GM21447 (cell line): ENCODE measurements around the gene BARX1.
"Not testable (repeated sequence)": the region's sequence is repeated elsewhere in the genome, so short reads cannot be mapped to it uniquely, and the experiment has no call there.

Experiments used
- ATAC-seq: cut with Tn5 transposase; IDR thresholded peaks from one replicate; pipeline ENCODE4 v1.9.1; 2021; ENCODE audit not compliant: unreplicated experiment

BARX1 gene

GRCh38 chr9:93955111-93955980 lies at the start of gene BARX1:
Gene BARX1, minus strand, starts transcription at chr9:93955355. Its CDS starts 209 bp downstream, at chr9:93955146.
- ATAC-seq = no peak

GRCh38 chr9:94002316-94003140 lies 47.4 kb upstream of the BARX1 start:
- ATAC-seq = no peak

GRCh38 chr9:93996863-93997262 lies 41.7 kb upstream of the BARX1 start:
- ATAC-seq = no peak

GRCh38 chr9:93996367-93996766 lies 41.2 kb upstream of the BARX1 start:
- ATAC-seq = no peak

GRCh38 chr9:93994545-93994944 lies 39.4 kb upstream of the BARX1 start:
- no peak for ATAC-seq

- ATAC-seq = no peak
Observed at GRCh38 chr9:93994132-93994531, 39.0 kb upstream of the BARX1 start.

GRCh38 chr9:93992830-93993229 lies 37.7 kb upstream of the BARX1 start:
- ATAC-seq = no peak

- ATAC-seq = no peak
Observed at GRCh38 chr9:93990448-93990847, 35.3 kb upstream of the BARX1 start.

- ATAC-seq = no peak
Observed at GRCh38 chr9:93988056-93988455, 32.9 kb upstream of the BARX1 start.

- ATAC-seq = no peak
Observed at GRCh38 chr9:93984860-93985259, 29.7 kb upstream of the BARX1 start.

- no peak for ATAC-seq
Observed at GRCh38 chr9:93983875-93984274, 28.7 kb upstream of the BARX1 start.

- no peak for ATAC-seq
Observed at GRCh38 chr9:93979721-93980120, 24.6 kb upstream of the BARX1 start.

- ATAC-seq = no peak
Observed at GRCh38 chr9:93978551-93978950, 23.4 kb upstream of the BARX1 start.

GRCh38 chr9:93976973-93977372 lies 21.8 kb upstream of the BARX1 start:
- ATAC-seq = no peak

- ATAC-seq = no peak
Observed at GRCh38 chr9:93976081-93976480, 20.9 kb upstream of the BARX1 start.

GRCh38 chr9:93975262-93975661 lies 20.1 kb upstream of the BARX1 start:
- ATAC-seq = no peak

GRCh38 chr9:93974151-93974550 lies 19.0 kb upstream of the BARX1 start:
- ATAC-seq = no peak

GRCh38 chr9:93972655-93973054 lies 17.5 kb upstream of the BARX1 start:
- ATAC-seq = not testable (repeated sequence)

GRCh38 chr9:93969328-93969661 lies 14.1 kb upstream of the BARX1 start:
- ATAC-seq = no peak

- ATAC-seq = no peak
Observed at GRCh38 chr9:93968451-93969327, 13.5 kb upstream of the BARX1 start.
